A673 (cell line): ENCODE measurements around the gene GID4.

Experiments
- EZH2 ChIP-seq: fragments of 200-600 bp; sonication (generic); IDR thresholded peaks from 2 replicates; pipeline ENCODE4 v1.6.1; 2017; ENCODE audit warnings: borderline replicate concordance, low read depth, mild to moderate bottlenecking, mixed read lengths, antibody characterized with exemption, low read length; ENCODE audit not compliant: poor library complexity, severe bottlenecking
- TF ChIP-seq, protein P1 (sequence below): fragments of 300-800, 200-600 bp; sonication (generic); conservative IDR thresholded peaks from 2 replicates; pipeline ENCODE4 v1.5.1; 2017; ENCODE audit warnings: low read depth, mild to moderate bottlenecking, antibody characterized with exemption, low read length, moderate library complexity, mixed read lengths

DNA sequence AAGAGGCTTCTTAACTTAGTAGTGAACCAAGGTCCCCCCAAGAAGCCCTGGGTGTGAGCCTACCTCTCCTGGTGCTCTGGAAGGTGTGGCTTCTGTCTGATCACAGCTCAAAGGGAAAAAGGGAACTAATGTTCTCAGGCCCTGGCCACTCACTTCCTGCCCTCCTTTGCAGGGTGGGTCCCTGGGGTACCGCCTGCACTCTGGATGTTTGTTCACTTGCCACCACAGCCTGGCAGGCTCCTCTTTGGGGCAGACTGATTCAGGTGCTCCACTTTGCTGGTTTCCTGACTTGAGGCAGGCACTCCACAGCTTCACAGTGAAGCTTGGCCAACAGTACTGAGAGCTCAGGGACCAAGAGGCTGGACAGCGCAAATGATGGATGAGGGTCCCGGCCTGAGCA lies 63.4 kb downstream of the GID4 start:
- TF ChIP-seq, protein P1, sequence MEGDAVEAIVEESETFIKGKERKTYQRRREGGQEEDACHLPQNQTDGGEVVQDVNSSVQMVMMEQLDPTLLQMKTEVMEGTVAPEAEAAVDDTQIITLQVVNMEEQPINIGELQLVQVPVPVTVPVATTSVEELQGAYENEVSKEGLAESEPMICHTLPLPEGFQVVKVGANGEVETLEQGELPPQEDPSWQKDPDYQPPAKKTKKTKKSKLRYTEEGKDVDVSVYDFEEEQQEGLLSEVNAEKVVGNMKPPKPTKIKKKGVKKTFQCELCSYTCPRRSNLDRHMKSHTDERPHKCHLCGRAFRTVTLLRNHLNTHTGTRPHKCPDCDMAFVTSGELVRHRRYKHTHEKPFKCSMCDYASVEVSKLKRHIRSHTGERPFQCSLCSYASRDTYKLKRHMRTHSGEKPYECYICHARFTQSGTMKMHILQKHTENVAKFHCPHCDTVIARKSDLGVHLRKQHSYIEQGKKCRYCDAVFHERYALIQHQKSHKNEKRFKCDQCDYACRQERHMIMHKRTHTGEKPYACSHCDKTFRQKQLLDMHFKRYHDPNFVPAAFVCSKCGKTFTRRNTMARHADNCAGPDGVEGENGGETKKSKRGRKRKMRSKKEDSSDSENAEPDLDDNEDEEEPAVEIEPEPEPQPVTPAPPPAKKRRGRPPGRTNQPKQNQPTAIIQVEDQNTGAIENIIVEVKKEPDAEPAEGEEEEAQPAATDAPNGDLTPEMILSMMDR = no peak
- no peak for TF ChIP-seq EZH2
